Dendritic cell treated with granulocyte-macrophage colony-stimulating factor and Interleukin-4, amounts not matched to agents 40 ng/mL and 50 ng/mL, for 4 days (primary cell): ENCODE data around the gene PPP2R5C.
"Not testable (repeated sequence)": the region's sequence is repeated elsewhere in the genome, so short reads cannot be mapped to it uniquely, and the experiment has no call there.

ENCODE experiments used
- H3K27ac Mint-ChIP-seq: one replicate; pipeline ENCODE4 v1.8.0; 2022; ENCODE audit warnings: mild to moderate bottlenecking, mixed read lengths
- H3K27me3 Mint-ChIP-seq: one replicate; pipeline ENCODE4 v1.8.0; 2022; ENCODE audit warnings: mild to moderate bottlenecking, mixed read lengths
- H3K36me3 Mint-ChIP-seq: one replicate; pipeline ENCODE4 v1.8.0; 2022; ENCODE audit warnings: low read depth, mixed read lengths
- H3K4me1 Mint-ChIP-seq: one replicate; pipeline ENCODE4 v1.8.0; 2022; ENCODE audit warnings: low read depth, mixed read lengths
- H3K4me3 Mint-ChIP-seq: one replicate; pipeline ENCODE4 v1.8.0; 2022; ENCODE audit warnings: mild to moderate bottlenecking, moderate library complexity, mixed read lengths
- H3K9me3 Mint-ChIP-seq: one replicate; pipeline ENCODE4 v1.8.0; 2022; ENCODE audit warnings: mixed read lengths
- intact Hi-C: fragments of 100-400 bp; cut with micrococcal nuclease; formaldehyde crosslinking; loops from one replicate; pipeline ENCODE4 v1.15.0; 2022

Gene PPP2R5C

DNA sequence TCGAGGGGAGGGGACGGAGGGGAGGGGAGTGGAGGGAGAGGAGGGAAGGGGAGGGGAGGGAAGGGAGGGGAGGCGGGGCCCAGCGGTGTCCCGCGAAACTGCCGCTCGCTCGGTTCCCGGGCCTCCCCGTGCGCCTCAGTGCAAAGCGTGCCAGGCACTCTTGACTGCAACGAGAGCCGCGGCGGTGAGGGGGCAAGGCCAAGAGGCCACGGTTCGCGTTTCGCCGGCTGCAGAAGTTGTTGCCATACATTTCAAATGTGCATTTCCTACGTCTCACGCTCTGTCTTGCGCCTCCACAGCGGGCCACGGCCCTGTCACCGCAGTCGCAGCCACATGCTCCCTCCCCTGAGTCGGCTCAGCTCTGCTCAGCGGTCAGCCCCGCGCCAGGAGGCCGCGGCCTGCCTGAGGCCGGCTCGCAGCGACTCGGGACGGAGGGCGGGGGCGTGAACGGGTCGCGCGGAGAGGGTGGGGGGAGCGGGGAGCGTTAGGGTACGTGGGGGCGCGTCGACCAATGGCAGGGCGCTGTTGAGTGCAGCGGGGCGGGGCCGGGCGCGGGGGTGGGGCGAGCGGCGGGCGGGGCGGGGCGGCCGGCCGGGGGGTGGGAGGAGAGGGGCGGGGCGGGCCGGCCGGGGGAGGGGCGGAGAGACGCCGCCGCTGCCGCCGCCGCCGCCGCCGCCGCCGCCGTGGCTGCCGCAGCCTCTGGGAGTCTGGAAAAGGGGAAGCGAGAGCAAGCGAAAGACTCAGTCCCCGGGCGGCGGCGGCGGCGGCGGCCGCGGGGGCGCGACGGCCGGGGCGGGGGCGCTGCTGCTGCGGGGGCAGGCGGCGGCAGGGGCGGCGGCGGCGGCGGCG is at the start of gene PPP2R5C:
Gene PPP2R5C, plus strand, starts transcription at position 678 of the 849 bp plus-strand sequence. CDS start 185 bp downstream, outside the sequence.
- Mint-ChIP-seq H3K9me3 (no peaks in the 10 kb centered on the region), H3K36me3 (peaks cover 35% of the 10 kb centered on the region), H3K27ac (peak within 1 kb of the TSS; percentile 82), H3K27me3 (peaks cover 56% of the 10 kb centered on the region), H3K4me3 (peak within 1 kb of the TSS; percentile 87), H3K4me1 (peaks cover 21% of the 10 kb centered on the region)
- intact Hi-C loops = loop anchor here (2.0 kb wide), 1 partner anchor 54 kb away; no protein-coding TSS in a partner anchor

DNA sequence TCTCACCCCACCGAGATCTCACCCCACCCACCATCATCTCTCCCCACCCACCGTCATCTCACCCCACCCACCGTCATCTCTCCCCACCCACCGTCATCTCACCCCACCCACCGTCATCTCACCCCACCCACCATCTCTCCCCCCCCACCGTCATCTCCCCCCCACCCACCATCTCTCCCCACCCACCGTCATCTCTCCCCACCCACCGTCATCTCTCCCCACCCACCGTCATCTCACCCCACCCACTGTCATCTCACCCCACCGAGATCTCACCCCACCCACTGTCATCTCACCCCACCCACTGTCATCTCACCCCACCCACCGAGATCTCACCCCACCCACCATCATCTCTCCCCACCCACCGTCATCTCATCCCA is 49.7 kb upstream of the PPP2R5C start:
- H3K9me3 Mint-ChIP-seq, H3K36me3 Mint-ChIP-seq, H3K27ac Mint-ChIP-seq, intact Hi-C loops, H3K4me3 Mint-ChIP-seq: not testable (repeated sequence)
- Mint-ChIP-seq H3K4me1 (peaks cover 27% of the 10 kb centered on the region), H3K27me3 (peaks cover 48% of the 10 kb centered on the region)

DNA sequence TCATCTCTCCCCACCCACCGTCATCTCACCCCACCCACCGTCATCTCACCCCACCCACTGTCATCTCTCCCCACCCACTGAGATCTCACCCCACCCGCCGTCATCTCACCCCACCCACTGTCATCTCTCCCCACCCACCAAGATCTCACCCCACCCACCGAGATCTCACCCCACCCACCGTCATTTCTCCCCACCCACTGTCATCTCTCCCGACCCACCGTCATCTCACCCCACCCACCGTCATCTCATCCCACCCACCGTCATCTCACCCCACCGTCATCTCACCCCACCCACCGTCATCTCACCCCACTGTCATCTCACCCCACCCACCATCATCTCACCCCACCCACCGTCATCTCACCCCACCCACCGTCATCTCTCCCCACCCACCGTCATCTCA is 49.2 kb upstream of the PPP2R5C start:
- intact Hi-C loops, H3K27ac Mint-ChIP-seq, H3K9me3 Mint-ChIP-seq, H3K4me3 Mint-ChIP-seq, H3K36me3 Mint-ChIP-seq: not testable (repeated sequence)
- Mint-ChIP-seq H3K4me1 (peaks cover 24% of the 10 kb centered on the region), H3K27me3 (peaks cover 53% of the 10 kb centered on the region)

DNA sequence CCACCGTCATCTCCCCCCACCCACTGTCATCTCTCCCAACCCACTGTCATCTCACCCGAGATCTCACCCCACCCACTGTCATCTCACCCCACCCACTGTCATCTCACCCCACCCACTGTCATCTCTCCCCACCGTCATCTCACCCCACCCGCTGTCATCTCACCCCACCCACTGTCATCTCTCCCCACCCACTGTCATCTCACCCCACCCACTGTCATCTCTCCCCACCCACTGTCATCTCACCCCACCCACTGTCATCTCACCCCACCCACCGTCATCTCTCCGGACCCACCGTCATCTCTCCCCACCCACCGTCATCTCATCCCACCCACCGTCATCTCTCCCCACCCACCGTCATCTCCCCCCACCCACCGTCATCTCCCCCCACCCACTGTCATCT is 48.4 kb upstream of the PPP2R5C start:
- H3K36me3 Mint-ChIP-seq, H3K4me3 Mint-ChIP-seq, intact Hi-C loops, H3K9me3 Mint-ChIP-seq, H3K27ac Mint-ChIP-seq: not testable (repeated sequence)
- H3K27me3 Mint-ChIP-seq = peaks cover 55% of the 10 kb centered on the region
- peaks cover 20% of the 10 kb centered on the region for H3K4me1 Mint-ChIP-seq

DNA sequence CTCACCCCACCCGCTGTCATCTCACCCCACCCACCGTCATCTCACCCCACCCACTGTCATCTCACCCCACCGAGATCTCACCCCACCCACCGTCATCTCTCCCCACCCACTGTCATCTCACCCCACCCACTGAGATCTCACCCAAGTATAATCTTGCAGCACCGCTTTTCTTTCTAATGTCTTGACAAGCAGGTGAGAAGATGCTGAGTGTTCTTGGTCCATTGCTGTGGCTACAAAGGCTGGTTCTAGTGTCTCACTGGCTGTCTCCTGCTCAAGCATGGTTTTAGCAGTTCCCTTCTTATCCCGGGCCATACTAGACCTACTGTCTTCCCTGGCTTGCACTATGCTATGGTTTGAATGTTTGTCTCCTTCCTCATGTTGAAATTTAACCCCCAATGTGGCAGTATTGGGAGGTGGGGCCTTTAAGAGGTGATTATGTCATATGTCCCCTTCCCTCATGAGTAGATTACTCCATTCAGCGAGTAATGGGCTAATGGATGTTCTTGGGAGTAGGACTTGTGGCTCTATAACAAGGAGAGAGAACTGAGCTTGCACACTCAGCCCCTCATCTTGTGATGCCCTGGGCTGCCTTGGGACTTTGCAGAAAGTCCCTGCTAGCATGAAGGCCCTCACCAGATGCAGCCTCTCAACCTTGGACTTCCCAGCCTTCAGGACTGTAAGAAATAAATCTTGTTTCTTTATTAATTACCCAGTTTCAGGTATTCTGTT is 47.7 kb upstream of the PPP2R5C start:
- Mint-ChIP-seq H3K27ac (no peak overlapping the region), H3K27me3 (peaks cover 53% of the 10 kb centered on the region), H3K9me3 (peaks cover 7% of the 10 kb centered on the region), H3K36me3 (no peaks in the 10 kb centered on the region), H3K4me3 (no peak overlapping the region), H3K4me1 (peaks cover 20% of the 10 kb centered on the region)
- intact Hi-C loops = no loop called here

DNA sequence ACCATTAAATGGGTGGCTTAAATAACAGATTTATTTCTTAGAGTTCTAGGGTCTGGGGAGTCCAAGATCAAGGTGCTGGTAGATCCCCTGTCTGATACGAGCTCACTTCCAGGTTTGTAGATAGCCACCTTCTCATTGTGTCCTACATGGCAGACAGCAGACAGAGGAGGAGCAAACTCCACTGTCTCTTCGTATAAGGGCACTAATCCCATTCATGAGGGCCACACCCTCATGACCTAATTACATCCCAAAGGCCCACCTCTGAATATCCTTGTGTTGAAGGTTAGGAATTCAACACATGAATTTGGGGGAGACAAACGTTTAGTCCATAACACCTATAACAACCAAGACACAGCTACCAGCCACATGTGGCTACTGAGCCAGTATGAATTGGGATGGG is 47.1 kb upstream of the PPP2R5C start:
- peaks cover 7% of the 10 kb centered on the region for H3K9me3 Mint-ChIP-seq
- no peaks in the 10 kb centered on the region for H3K36me3 Mint-ChIP-seq
- no peak overlapping the region for H3K4me3 Mint-ChIP-seq
- no peak overlapping the region for H3K27ac Mint-ChIP-seq
- H3K27me3 Mint-ChIP-seq = peaks cover 51% of the 10 kb centered on the region
- intact Hi-C loops = no loop called here
- H3K4me1 Mint-ChIP-seq = peaks cover 23% of the 10 kb centered on the region

DNA sequence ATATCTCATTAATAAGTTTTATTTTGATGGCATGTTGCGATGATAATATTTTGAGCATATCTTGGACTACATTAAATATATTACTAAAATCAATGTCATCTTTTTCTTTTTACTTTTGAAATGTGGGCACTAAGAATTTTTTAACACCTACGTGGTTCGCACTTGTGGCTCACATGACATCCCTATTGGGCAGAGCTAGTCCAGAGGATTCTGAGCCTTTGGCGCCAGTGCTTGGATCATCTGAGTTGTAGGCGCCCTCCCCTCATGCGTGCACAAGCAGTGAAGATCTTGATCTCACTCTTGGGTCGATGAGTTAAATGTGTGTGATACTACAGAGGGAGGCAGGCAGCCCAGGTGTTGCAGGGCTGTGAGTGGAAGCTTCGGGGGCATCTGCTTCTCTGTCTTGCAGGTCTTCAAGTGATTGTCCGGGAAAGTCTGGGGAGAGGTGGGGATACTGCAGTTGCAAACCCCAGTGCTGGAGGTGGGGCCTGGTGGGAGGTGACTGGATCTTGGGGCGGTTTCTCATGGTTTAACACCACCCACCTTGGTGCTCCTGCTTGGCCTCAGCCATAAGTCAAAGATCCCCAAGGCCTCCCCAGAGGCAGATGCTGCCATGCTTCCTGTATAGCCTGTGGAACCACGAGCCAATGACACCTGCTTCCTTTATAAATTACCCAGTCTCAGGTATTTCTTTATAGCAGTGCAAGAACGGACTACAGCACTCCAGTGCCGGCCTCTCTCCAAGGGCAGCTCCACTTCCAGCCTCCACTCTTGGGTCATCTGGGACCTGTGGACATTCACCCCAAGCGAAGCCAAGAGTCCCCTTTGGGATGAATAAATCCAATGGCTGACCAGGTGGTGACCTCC is 46.1 kb upstream of the PPP2R5C start:
- intact Hi-C loops = no loop called here
- peaks cover 57% of the 10 kb centered on the region for H3K27me3 Mint-ChIP-seq
- no peaks in the 10 kb centered on the region for H3K36me3 Mint-ChIP-seq
- peaks cover 7% of the 10 kb centered on the region for H3K9me3 Mint-ChIP-seq
- peaks cover 24% of the 10 kb centered on the region for H3K4me1 Mint-ChIP-seq
- no peak overlapping the region for H3K27ac Mint-ChIP-seq
- no peak overlapping the region for H3K4me3 Mint-ChIP-seq

DNA sequence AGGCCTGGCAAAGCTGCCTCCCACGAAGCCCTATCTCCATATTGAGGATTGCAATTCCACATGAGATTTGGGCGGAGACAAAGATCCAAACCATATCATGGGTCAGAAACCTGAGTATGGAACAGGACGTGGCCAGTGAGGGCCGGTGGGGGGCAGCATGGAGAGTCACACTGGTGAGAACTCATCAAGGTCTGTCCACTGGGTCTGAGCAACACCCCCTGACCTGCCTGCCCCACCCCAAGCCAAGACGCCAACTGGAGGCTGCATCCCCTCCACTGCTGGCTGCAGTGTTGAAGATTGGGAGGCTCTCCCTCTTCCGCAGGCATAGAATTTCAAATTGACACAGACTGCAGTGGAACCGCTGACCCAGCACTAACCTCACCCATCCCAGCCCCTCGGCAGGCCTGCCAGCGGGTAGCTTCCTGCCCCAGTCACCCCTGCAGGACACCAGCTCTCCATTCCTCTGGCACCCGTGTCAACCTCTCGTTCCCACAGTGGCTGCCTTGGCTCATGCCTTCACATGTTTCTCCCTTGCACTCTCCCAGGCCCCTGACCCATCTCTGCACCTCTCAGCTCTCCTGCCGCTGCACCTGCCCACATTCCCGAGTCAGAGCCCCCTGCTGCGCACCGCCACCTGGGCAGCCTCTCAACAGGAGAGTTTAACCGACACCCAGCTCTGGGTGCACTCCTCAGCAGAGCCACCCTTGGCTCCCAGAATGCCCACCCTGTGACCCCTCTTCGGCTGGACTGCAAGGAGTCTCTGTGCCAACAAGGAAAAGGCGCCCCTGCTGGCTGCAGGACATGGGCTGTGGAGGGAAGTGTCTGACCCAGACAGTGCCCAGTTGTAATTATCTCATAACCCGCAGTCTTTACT is 45.2 kb upstream of the PPP2R5C start:
- no peaks in the 10 kb centered on the region for H3K36me3 Mint-ChIP-seq
- peaks cover 53% of the 10 kb centered on the region for H3K27me3 Mint-ChIP-seq
- intact Hi-C loops = no loop called here
- peaks cover 19% of the 10 kb centered on the region for H3K4me1 Mint-ChIP-seq
- H3K9me3 Mint-ChIP-seq = peaks cover 7% of the 10 kb centered on the region
- no peak overlapping the region for H3K4me3 Mint-ChIP-seq
- no peak overlapping the region for H3K27ac Mint-ChIP-seq

DNA sequence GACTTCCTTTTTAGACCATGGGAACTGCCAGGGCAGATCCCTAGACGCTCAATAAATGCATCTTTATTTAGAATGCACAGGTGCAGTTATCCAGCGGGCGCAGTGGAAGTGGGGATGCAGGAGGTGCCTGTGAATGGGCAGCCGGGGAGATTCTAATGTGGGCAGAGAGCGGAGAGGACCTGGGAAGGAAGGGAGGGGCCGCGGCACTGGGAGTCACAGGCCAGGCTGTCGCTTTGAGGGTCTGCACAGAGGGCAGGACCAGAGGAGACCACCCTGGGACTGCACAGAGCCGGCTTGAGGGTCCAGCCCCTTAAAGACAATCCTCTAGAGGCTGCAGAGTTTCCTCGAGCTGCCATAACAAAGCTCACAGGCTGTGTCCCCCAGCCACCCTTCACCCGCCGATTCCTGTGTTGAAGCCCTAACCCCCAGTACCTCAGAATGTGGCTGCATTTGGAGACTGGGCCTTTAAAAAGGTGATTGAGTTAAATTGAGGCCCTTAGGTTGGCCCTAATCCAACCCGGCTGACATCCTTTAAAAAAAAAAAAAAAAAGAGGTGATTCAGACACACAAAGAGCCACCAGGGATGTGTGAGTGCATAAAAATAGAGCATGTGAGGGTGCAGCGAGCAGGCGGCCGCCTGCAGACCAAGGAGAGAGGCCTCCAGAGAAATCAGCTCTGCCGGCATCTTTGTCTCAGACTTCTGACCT is 44.4 kb upstream of the PPP2R5C start:
- Mint-ChIP-seq H3K27ac (no peak overlapping the region), H3K27me3 (peaks cover 51% of the 10 kb centered on the region), H3K9me3 (peaks cover 7% of the 10 kb centered on the region), H3K4me3 (no peak overlapping the region), H3K36me3 (no peaks in the 10 kb centered on the region), H3K4me1 (peaks cover 24% of the 10 kb centered on the region)
- intact Hi-C loops = no loop called here

DNA sequence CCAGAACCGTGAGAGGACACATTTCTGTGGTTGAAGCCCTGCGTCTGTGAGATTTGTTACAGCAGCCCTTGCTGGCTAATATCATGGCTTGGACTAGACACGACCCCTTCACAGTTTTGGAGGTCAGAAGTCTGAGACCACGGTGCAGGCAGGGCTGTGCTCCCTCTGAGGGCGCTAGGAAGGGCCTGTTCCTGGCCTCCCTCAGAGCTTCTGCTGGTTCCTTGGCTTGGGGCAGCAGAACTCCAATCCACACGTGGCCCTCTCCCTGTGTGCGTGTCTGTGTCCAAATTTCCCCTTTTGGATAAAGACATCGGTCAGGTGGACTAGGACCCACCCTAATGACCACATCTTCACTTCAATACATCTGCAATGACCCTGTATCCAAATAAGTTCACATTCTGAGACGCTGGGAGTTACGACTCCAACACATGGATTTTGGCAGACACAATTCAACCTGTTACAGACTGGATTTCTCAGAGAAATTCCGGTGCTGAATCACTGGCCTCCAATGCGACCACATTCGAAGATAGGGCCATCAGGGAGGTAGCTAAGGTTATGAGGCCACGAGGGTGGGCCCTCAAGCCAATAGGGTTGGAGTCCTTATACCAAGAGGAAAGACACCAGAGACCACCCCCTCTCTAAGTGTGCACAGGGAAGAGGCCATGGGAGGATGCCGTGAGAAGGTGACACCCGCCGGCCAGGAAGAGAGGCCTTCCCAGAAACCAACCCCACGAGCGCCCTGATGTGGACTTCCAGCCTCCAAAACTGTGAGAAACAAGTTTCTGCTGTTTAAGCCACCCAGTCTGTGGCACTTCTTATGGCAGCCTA is 43.6 kb upstream of the PPP2R5C start:
- H3K9me3 Mint-ChIP-seq = peaks cover 7% of the 10 kb centered on the region
- no peak overlapping the region for H3K27ac Mint-ChIP-seq
- intact Hi-C loops = no loop called here
- peaks cover 56% of the 10 kb centered on the region for H3K27me3 Mint-ChIP-seq
- H3K4me1 Mint-ChIP-seq = peaks cover 32% of the 10 kb centered on the region
- no peak overlapping the region for H3K4me3 Mint-ChIP-seq
- no peaks in the 10 kb centered on the region for H3K36me3 Mint-ChIP-seq

DNA sequence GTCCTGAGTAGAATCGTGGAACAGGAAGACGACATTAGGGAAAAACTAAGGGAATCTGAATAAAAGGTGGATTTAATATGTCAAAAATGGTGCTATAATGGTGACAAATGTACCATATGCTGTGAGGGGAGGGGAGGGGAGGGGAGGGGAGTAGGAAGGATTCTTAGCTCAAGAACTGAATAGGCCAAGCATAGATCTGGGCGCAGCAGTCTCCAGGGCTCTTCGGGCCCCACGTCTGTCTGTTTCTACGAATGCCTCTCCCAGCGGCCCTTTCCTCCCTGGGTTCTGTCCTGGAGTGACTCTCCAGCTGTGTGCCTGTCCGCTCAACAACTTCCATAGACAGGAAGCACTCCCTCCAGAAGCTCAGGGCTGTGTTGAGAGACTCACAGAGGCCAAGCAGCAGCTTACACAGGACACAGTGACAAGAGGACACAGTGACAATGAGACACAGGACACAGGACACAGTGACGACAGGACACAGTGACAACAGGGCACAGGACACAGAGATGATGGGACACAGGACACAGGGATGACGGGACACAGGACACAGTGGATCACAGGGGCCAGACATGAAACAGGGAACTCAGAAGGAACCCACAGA is 42.4 kb upstream of the PPP2R5C start:
- peak overlapping the region; percentile 4 for H3K27ac Mint-ChIP-seq
- H3K36me3 Mint-ChIP-seq = no peaks in the 10 kb centered on the region
- peaks cover 59% of the 10 kb centered on the region for H3K27me3 Mint-ChIP-seq
- H3K4me1 Mint-ChIP-seq = peaks cover 36% of the 10 kb centered on the region
- intact Hi-C loops = no loop called here
- peaks cover 4% of the 10 kb centered on the region for H3K9me3 Mint-ChIP-seq
- H3K4me3 Mint-ChIP-seq = no peak overlapping the region

DNA sequence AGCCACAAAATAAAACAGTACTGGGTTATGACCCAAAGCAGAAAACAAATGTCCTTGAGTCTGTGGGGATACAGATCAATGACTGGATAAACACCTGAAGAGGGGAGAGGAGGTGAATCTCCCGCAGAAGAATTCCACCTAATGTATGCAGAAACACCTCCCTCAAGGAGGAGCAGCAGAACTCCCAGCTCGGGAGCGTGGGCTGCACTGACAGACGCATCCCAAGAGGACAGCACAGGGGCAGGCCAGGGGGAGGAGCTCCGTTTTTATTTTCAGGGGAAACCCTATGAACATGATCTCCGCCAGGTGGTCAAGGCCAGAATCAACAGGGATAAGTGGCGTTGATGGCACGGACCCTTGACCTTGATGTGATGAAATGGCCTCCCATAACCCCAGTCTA is 41.8 kb upstream of the PPP2R5C start:
- peak overlapping the region; percentile 4 for H3K27ac Mint-ChIP-seq

More for the DNA sequence above, 41.8 kb upstream of the PPP2R5C start:
- Mint-ChIP-seq H3K27me3 (peaks cover 55% of the 10 kb centered on the region), H3K4me1 (peaks cover 36% of the 10 kb centered on the region), H3K4me3 (no peak overlapping the region), H3K9me3 (no peaks in the 10 kb centered on the region), H3K36me3 (no peaks in the 10 kb centered on the region)
- intact Hi-C loops = no loop called here
